Fibroblast of skin of left quadriceps (primary cell): ENCODE measurements around the gene SERINC5.

Experiments used
- DNase-seq, 2 experiments: peaks; one replicate each; pipeline ENCODE4 v3.0.0-alpha.2; 2013; ENCODE audit warnings: low read depth in 2 of 2

SERINC5 gene

DNA sequence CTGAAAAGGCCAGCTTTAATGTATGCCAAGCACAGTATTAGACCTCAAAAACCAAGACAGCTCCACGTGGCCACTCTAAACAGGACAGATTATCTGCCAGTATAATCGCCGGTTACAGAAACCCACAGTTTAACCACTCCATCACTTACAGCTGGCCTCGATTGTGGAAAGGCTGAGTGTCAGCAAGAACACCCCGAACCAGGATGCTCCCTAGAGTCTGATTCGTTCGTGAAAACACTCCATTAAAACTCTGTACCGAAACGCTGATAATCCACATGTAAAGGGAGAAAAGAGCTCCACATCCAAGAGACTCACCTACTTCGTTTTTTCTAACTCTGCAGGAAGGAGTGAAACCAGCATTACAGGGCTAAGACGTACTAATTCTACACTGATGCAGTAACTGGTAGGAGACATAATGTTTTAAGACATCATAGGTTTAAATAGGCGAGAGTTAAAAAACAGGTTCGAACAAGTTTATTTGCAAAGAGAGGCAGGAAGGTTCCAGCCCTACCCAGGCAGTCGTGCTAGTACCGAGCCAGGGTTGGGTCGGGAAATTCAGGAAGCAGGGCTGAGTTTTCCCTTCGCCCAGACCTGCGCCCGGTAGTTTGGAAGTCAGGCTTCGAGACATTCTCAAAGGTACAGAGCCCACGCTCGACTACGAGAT is 949 bp downstream of the SERINC5 start:
- DNase-seq: no peak

DNA sequence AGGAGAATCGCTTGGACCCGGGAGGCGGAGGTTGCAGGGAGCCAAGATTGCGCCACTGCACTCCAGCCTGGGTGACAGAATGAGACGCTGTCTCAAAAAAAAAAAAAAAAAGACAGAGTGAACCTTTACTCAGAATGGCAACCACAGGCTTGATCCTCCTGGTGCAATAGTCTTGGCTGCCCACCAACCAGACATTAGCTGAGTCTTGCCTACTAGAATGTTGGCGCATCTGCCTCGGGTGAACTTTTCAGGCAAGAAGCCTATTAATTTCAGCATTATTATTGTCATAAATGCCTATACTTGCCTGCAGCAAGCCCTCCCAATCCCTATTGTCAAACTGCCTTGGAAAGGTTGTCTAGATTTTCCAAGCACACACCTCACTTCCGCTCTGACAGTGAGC is 4.2 kb downstream of the SERINC5 start:
- no peak for DNase-seq

DNA sequence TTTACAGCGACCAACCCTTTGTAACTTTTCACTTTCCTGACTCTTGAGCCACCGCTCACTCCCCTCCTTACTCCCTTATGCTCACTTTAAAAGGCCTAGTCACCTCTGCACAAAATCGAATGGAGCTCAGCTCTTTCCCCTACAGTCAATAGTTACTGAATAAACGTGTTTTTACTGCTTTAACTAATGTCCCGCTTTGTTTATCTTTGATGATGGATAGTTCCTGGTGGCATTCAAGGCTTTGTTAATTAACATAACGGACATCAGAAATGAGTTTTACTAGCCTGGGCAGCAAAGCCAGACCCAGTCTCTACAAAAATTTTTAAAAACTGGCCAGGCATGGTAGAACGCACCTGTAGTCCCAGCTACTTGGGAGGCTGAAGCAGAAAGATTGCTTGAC is 5.0 kb downstream of the SERINC5 start:
- no peak for DNase-seq

DNA sequence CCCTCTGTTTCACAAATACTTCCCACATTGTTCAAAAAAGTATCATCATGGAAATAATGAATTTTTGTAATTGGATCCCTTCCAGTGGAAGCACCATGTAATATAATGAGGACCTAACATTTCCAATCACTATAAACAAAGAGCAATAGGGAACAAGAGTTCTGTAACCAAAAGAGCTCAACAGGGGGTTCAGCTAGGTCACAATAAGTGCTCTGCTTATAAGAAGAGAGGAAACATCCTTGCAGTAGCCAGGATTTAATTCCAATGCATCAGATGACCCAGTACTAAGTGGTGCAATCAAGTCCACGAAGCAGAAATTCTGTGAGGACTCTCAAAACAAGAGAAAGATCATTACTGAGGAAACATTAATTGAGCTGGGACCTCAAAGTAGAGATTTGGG is 5.9 kb downstream of the SERINC5 start:
- DNase-seq: no peak

DNA sequence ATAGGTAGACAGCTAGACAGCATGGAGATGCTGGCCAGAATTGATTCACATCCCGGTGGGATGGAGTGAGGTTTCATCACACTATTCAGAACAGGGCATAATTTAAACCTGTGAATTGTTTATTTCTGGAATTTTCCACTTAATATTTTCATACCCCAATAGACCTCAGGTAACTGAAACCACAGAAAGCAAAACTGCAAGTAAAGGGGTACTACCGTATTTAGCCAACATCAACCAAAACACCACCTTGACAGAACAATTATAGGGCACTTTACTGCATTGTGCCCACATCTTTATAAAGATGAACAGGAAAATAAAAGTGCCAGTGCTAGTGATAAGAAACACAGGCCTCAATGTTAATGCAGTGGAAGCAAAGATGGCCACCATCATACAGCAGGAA is 7.5 kb downstream of the SERINC5 start:
- no peak for DNase-seq

DNA sequence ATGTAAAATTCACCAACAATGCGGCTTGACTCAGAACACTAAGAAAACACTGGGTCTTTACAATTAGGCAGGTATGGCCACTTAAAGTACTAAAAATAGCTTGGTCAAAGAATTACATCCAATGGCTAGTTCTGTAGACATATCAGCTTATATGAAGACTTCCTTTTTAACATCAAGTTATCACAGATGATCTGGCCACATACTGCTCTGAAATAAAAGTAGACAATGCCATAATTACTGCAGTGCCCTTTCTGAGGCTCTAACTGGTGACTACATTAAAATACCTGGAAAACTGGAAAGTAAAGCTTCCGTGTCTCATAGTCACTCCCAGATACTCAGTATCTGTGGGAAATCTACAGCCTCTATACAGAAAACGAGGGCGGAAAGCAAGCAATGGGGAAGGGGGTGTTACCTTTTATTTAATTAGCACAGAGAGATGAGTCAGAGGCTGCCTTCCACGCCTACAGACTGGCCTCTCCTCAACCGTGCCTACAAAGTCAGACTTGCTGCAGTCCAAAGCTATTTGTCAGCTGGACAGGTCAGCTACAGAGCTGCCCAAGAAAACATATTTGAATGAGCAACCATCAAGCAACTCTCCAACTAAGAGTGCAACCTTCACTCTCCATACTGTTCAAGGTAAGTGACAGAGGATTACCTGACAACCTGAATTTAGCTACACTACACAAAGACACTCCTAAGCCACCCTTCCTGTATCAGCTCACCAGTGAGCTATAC is 8.7 kb downstream of the SERINC5 start:
- DNase-seq: peak in 1 of 2 experiments; percentile 18

DNA sequence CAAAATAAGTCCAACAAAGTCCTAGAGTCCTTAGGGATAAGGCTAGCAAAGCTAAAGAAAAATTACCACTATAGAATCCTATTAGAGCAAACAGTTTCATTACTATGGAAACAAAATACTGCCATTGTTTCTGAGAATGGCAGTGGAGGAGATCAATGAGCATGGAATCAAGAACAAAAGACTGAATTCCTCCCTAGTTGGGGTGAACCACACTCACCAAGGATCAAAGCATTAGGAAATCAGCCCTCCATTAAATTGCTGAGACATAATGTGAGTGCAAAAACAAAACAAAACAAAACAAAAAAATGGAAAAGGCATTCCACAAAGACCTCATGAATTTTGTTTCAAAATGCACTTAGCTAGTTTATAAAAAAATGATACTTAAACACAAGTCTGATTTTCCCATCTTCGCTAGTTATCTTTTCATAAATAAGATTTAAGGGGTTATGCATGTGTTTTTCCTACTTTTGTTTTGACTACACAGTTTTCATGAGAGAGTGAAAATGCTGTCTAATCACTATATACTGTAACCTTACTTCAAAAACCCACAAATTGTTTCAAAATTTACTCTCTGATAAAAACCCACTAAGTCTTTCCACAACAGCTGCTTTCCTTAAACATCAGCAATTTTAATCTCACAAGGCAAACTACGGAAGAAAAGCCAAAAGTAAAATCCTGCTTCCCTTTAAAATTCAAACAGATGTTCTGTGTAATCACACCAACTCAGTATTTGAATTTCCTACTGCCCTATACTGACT is 9.7 kb downstream of the SERINC5 start:
- DNase-seq: no peak

DNA sequence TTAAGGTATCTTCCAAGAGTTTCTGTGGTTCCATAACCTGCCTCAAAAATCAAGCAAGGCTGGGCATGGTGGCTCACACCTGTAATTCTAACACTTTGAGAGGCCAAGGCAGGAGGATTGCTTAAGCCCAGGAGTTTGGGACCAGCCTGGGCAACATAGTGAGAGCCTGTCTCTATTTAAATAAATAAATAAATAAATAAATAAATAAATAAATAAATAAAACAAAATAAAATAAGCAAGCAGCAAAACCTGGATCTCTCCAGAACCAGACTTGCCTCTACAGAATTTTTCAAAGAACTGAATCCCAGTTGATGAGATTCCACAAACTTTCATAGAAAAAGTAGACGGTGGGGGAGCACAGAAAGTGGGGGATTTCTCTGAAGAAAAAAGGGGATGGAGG is 12.3 kb downstream of the SERINC5 start:
- DNase-seq: no peak

DNA sequence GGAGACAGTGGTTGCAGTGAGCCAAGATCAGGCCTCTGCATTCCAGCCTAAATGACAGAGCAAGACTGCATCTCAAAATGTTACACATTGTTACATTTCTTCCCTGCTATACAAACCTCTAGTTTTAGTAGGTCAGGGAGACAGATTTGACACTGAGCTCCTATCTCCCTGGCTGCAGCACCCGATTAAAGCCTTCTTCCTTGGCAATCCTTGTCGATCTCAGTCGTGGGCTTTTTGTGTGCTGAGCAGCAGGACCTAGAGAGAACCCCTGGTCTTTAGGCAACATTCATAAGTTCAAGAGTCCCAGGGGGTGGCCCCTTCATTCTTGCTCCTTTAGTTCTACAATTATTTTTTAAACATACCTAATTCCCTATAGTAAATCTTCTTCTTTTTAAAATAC is 13.0 kb downstream of the SERINC5 start:
- no peak for DNase-seq

DNA sequence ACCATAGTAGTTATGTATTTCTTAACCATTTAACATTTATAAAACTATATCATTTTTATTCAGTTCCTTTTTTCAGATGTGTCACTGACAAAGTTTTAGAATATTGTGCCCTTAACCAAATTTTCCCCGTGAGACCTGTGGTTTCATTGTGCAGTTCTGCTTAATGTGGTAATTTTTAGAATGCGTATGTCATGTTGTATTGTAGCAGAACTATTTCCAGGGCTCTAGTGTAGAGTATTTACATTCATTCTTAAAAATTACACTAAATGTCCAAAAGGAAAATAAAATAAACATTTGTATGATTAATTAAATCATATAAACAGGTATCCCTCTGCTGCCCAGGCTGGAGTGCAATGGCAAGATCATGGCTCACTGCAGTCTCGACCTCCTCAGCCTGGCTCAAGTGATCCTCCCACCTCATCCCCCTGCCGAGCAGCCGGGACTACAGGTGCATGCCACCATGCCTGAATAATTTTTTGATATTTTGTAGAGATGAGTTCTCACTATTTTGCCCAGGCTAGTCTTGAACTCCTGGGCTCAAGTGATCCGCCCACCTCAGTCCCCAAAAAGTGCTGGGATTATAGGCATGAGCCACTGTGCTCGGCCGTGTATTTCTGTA is 15.4 kb downstream of the SERINC5 start:
- DNase-seq: no peak

DNA sequence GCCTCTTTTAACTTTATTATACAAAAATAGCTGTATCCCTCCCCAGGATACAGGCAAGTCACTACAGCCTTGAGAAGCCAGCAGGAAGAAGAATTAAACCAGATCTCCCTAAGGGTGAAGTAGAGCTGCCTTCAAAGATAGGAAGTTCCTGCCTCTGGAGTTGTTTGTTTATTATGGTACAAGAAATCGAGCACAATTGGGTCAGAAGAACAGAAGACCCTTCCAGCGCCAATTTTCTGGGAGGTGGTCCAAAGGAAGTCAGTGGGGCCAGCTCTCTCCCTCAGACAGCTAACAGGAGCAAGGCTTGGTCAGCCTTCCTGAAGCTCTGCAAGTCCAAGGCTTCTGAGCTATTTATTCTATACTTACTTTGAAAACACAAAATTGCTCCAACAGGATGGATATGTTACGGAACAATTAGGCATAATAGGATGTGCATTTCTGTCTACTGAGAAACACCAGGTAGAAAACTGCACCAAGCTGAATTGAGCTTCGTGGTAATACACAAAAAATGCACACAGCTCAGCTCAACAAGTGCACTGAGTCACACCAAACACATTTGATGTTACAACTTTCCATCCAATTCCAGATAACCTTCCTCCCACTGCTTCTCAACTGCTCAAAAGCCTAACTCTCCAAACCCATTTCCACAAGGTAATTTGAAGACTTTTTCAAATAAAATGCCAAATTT is 16.0 kb downstream of the SERINC5 start:
- DNase-seq: no peak

DNA sequence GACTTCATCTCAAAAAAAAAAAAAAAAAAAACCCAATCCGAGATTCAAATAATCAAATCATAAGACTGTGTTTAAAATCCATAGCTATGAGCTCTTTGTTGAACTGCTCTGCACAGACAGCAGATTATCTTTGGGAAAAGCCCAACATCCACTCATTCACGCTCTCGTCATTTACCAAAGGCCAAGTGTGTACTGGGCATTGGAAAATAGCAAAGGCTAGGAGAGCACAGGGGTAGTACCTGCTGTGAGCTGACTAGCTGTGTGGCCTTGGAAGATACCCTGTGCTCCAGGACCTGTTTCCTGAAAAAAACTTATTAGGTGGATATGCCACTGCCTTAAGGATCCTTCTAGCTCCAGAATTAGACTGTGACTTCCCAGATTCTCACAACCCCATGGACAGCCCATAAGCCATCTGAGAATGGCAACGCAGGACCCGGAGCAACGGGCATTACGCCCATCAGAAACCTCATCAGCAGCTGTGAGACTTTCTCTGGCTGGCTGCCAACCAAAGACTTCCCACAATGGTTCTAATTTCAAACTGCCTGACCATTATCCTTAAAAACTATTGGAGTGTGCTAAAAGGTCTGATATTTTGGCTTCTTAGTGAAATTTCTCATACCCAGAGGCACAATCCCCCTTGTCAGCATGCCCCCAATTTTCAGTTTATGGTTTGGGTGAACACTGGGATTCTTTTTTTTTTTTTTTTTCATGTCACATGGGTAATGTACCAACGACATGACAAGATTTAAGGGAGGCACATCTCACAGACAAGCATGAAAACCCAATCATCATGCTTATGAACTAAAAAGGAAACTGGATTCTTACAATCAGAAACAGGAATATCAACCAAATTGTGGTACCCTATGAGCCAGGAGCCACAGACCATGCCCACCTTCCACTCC is 16.8 kb downstream of the SERINC5 start:
- no peak for DNase-seq

DNA sequence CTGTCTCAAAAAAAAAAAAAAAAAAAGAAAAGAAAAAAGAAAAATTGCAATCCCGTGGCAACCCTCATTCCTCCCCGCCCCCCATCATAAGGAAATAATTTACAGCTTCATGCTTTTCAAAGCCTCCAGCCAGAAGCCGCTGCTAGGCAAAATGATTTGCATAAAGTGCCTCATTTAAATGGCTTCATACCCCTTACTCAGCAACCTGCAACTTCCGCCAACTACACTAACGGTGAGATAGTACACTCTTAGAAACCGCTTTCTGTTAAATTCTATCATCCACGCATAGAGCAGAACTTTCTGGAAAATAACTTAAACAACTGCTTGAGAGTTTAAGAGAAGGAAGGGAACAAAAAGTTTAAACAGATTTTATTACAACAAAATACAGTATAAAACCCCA is 17.8 kb downstream of the SERINC5 start:
- no peak for DNase-seq

DNA sequence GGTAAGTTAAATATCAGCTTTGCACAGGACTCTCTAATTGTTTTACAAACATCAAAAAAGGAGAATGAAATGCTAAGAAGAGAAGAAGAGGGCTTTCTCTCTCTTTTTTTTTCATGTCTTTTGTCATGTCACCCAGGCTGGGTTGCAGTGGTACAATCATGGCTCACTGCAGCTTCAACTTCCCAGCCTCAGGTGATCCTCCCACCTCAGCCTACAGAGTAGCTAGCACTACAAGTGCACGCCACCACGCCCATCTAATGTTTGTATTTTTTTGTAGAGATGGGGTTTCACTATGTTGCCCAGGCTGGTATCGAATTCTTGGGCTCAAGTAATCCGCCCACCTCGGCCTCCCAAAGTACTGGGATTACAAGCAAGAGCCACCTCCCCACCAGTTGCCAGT is 18.6 kb downstream of the SERINC5 start:
- no peak for DNase-seq

DNA sequence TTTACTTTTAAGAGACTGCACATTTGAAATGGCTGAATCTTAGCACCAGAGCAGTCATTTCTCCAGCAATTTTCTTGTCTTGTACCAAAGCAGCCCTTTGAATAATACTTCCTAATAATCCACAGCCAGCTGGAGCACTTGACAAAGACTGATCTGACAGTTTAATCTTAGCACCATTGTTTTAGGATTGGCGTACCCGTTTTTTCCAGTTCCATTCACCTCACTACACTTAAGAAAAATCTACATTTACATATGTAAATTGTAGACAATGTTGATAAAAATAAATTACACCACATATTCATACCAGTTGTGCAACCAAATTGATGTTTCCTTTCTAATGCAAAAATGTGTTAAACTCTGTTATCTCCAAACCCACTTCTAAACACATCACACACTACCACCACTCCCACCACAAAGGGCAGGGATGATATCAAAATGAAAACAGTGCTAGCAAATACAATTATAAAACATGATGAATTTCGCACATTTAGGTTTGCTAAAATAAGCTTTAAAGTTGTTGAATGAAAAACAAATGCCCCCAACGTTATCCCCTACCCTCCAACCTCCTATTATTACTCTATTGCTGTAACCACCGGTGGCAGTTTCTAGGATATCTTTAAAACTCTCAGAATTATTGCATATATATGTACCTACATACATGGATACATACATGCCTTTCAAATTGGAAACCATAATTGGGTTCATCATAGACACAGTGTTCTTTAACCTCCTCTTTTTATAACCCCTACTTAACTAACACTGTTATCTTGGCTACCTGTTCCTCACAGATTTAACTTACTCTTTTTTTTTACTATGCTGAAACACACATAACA is 21.5 kb downstream of the SERINC5 start:
- no peak for DNase-seq

DNA sequence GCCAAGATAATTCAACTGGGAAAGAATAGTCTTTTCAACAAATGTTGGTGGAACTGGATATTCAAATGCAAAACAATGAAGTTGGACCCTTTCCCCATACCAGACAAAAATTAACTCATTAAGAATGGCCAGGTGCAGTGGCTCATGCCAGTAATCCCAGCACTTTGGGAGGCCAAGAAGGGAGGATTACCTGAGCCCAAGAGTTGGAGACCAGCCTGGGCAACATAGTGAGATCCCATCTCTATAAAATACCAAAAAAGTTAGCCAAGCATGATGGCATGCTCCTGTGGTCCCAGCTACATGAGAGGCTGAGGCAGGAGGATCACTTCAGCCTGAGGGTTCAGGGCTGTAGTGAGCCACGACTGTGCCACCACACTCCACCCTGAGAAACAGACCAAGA is 24.2 kb downstream of the SERINC5 start:
- DNase-seq: no peak

DNA sequence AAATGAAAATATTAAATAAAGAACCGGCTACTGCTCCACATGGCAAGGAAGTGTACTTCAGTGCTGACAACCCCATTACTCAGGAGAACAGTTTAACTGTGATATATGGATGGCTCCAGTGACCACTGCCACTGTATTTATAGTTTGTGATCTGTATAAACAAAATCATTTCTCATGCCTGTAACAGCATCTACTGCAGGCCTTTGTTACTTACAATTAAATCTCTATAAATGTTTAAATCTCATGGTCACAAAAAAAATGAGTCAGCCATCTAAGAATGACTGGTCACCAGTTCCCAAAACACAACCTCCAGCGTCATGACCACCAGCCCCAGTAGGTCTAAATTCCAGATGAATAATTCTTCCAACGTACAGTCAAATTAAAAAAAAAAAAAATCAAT is 24.6 kb downstream of the SERINC5 start:
- no peak for DNase-seq

DNA sequence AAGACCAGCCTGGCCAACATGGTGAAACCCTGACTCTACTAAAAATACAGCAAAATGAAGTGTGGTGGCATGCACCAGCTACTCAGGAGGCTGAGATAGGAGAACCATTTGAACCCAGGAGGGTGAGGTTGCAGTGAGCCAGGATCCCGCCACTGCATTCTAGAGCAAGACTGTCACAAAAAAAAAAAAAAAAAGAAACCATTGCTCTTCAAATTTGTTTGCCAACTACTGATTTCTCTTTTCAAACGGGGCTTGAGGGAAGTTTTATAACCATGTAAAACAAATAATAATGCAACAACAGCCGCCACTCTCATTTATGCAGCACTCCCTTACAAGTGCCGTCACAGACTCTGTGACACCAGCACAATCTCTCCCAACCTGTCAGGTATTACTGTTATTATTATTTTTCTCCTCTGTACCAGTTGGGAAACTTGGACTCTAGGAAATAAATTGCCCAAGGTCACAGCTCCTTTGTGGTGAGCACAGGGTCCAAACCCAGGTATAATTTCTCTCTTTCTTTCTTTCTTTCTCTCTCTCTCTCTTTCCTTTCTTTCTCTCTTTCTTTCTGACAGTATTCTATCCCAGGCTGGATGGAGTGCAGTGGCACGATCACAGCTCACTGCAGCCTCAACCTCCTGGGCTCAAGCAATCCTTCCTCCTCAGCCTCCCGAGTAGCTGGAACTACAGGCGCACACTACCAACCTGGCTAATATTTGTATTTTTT is 25.4 kb downstream of the SERINC5 start:
- no peak for DNase-seq

DNA sequence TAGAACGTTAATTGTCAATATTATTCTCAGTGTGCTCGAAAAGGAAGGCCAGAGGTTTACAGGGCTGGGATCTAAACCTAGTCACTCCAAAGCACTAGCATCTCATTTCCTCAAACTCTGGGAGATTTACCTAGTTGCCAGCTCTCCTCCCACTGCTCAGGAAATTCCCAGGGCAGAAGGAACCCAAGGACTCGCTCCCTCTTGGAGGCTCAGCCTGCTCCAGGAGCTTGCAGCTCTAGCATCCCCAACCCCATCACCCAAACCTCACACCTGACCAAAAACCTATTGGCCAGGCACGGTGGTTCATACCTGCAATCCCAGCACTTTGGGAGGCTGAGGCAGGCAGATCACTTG is 26.0 kb downstream of the SERINC5 start:
- no peak for DNase-seq
